Measurements from ENCODE around the gene SKAP1.

DNA sequence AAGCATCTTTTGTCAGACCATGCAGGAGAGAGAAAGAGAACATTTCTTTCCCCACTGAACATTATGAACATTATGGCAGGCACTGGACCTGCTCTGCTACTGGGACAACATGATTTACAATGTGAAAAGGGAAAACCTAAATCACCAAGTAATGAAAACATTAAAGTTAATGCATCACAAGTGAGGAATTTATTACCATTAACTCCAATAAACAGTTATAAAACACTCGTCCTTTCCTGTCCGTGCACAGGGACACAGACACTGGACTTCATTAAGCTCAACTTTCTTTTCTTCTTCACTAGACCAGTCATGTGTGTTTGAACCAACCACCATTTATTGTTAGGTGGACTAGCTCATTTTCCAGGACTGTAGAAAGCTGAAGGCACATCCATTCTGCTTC, 227.1 kb downstream of the SKAP1 start:
- TF ChIP-seq MEF2A (IDR thresholded peaks at IDR 0.05; ENCODE audit: borderline replicate concordance, low read depth) (no peak), EP300 (IDR thresholded peaks at IDR 0.05; ENCODE audit: borderline replicate concordance in 1 of 2, low read depth in 1 of 2, low read length in 1 of 2) (no peak), MXI1 (IDR thresholded peaks at IDR 0.05; ENCODE audit: low read depth, low read length) (no peak)
- TF ChIP-seq, protein P1, sequence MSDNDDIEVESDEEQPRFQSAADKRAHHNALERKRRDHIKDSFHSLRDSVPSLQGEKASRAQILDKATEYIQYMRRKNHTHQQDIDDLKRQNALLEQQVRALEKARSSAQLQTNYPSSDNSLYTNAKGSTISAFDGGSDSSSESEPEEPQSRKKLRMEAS (IDR thresholded peaks at IDR 0.05; ENCODE audit: low read depth) = no peak
- TF ChIP-seq, protein P2, sequence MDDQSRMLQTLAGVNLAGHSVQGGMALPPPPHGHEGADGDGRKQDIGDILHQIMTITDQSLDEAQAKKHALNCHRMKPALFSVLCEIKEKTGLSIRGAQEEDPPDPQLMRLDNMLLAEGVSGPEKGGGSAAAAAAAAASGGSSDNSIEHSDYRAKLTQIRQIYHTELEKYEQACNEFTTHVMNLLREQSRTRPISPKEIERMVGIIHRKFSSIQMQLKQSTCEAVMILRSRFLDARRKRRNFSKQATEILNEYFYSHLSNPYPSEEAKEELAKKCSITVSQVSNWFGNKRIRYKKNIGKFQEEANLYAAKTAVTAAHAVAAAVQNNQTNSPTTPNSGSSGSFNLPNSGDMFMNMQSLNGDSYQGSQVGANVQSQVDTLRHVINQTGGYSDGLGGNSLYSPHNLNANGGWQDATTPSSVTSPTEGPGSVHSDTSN (IDR thresholded peaks at IDR 0.05) = no peak

Measured in SK-N-SH (cell line).